H9 (cell line): ENCODE data around the gene AKNA. TPM values are rescaled to one million over a fixed set of nuclear protein-coding genes. Genes with fewer than 3 reads are reported as not detected.

ENCODE experiments used
- DNase-seq: peaks from one replicate; pipeline ENCODE4 v3.0.0-alpha.2; 2017
- H2AFZ ChIP-seq: one replicate; pipeline ENCODE4 v1.6.1; 2013; ENCODE audit warnings: mild to moderate bottlenecking, low read length, control low read depth, moderate library complexity
- H2AK5ac ChIP-seq: 2 replicates; pipeline ENCODE4 v1.6.1; 2013; ENCODE audit warnings: low read length, control low read depth, mixed read lengths; ENCODE audit not compliant: insufficient read length
- H2BK120ac ChIP-seq: one replicate; pipeline ENCODE4 v1.6.1; 2013; ENCODE audit warnings: low read depth, mild to moderate bottlenecking, low read length, control low read depth, inconsistent platforms; ENCODE audit not compliant: poor library complexity, severe bottlenecking
- H2BK12ac ChIP-seq: 2 replicates; pipeline ENCODE4 v1.6.1; 2013; ENCODE audit warnings: low read length, control low read depth, mixed read lengths, low read depth; ENCODE audit not compliant: insufficient read length
- H2BK15ac ChIP-seq: 2 replicates; pipeline ENCODE4 v1.6.1; 2013; ENCODE audit warnings: low read depth, low read length, control low read depth
- H2BK20ac ChIP-seq: one replicate; pipeline ENCODE4 v1.6.1; 2013; ENCODE audit warnings: low read depth, mild to moderate bottlenecking, low read length, control low read depth, inconsistent platforms; ENCODE audit not compliant: poor library complexity, severe bottlenecking
- H2BK5ac ChIP-seq: 2 replicates; pipeline ENCODE4 v1.6.1; 2013; ENCODE audit warnings: low read length, control low read depth, mixed read lengths; ENCODE audit not compliant: insufficient read length
- H3K14ac ChIP-seq: 2 replicates; pipeline ENCODE4 v1.6.1; 2013; ENCODE audit warnings: low read length, control low read depth; ENCODE audit not compliant: insufficient read depth
- H3K18ac ChIP-seq: 2 replicates; pipeline ENCODE4 v1.6.1; 2013; ENCODE audit warnings: low read depth, mild to moderate bottlenecking, mixed read lengths, low read length, control low read depth; ENCODE audit not compliant: insufficient read length
- H3K23ac ChIP-seq: 2 replicates; pipeline ENCODE4 v1.6.1; 2013; ENCODE audit warnings: low read length, control low read depth, mixed read lengths, low read depth; ENCODE audit not compliant: insufficient read length
- H3K23me2 ChIP-seq: 2 replicates; pipeline ENCODE4 v1.6.1; 2013; ENCODE audit warnings: low read depth, mild to moderate bottlenecking, mixed read lengths, low read length, control low read depth; ENCODE audit not compliant: insufficient read length, poor library complexity, severe bottlenecking
- H3K27ac ChIP-seq: 2 replicates; pipeline ENCODE4 v1.5.1; 2013; ENCODE audit warnings: low read length, control low read depth, mixed read lengths, low read depth; ENCODE audit not compliant: insufficient read length
- H3K27me3 ChIP-seq: 2 replicates; pipeline ENCODE4 v1.6.1; 2013; ENCODE audit warnings: low read length, control low read depth, inconsistent platforms; ENCODE audit not compliant: insufficient read depth
- H3K4ac ChIP-seq: 2 replicates; pipeline ENCODE4 v1.6.1; 2013; ENCODE audit warnings: low read depth, mild to moderate bottlenecking, control low read depth, inconsistent platforms, low read length, moderate library complexity
- H3K4me1 ChIP-seq: 2 replicates; pipeline ENCODE4 v1.6.1; 2013; ENCODE audit warnings: low read length, control low read depth, inconsistent platforms; ENCODE audit not compliant: insufficient read depth
- H3K4me2 ChIP-seq: 2 replicates; pipeline ENCODE4 v1.6.1; 2013; ENCODE audit warnings: low read length, control low read depth, mixed read lengths; ENCODE audit not compliant: insufficient read length, insufficient read depth
- H3K56ac ChIP-seq: 2 replicates; pipeline ENCODE4 v1.6.1; 2013; ENCODE audit warnings: low read depth, mild to moderate bottlenecking, mixed read lengths, low read length, control low read depth; ENCODE audit not compliant: insufficient read length
- H3K79me1 ChIP-seq: 2 replicates; pipeline ENCODE4 v1.6.1; 2013; ENCODE audit warnings: low read depth, mild to moderate bottlenecking, moderate library complexity, low read length, control low read depth, inconsistent platforms; ENCODE audit not compliant: insufficient read depth, poor library complexity, severe bottlenecking
- H3K79me2 ChIP-seq: 2 replicates; pipeline ENCODE4 v1.6.1; 2013; ENCODE audit warnings: low read length, control low read depth, inconsistent platforms; ENCODE audit not compliant: insufficient read depth
- H3K9ac ChIP-seq: 2 replicates; pipeline ENCODE4 v1.6.1; 2013; ENCODE audit warnings: low read length, control low read depth, mixed read lengths; ENCODE audit not compliant: insufficient read length; ENCODE audit errors: extremely low read depth
- H3K9me3 ChIP-seq: one replicate; pipeline ENCODE4 v1.6.1; 2013; ENCODE audit warnings: low read depth, low read length, inconsistent platforms; ENCODE audit not compliant: control insufficient read depth
- H3T11ph ChIP-seq: one replicate; pipeline ENCODE4 v1.6.1; 2013; ENCODE audit warnings: mild to moderate bottlenecking, low read length, control low read depth, inconsistent platforms
- H4K20me1 ChIP-seq: one replicate; pipeline ENCODE4 v1.6.1; 2013; ENCODE audit not compliant: control insufficient read depth, insufficient read length, insufficient read depth
- H4K5ac ChIP-seq: 2 replicates; pipeline ENCODE4 v1.6.1; 2013; ENCODE audit warnings: low read depth, mild to moderate bottlenecking, mixed read lengths, low read length, control low read depth; ENCODE audit not compliant: insufficient read length
- H4K8ac ChIP-seq: replicated peaks from 2 replicates; pipeline ENCODE4 v1.6.1; 2013; ENCODE audit warnings: low read length, control low read depth, mixed read lengths, low read depth; ENCODE audit not compliant: insufficient read length
- H4K91ac ChIP-seq: 2 replicates; pipeline ENCODE4 v1.6.1; 2013; ENCODE audit warnings: low read depth, mild to moderate bottlenecking, moderate library complexity, mixed read lengths, low read length, control low read depth; ENCODE audit not compliant: insufficient read length
- H3K27ac Mint-ChIP-seq, 3 experiments: 2 replicates in 2 of 3; 3 replicates in 1 of 3; pipeline ENCODE4 v1.8.0; 2020 to 2021; ENCODE audit warnings: mixed read lengths in 3 of 3, mild to moderate bottlenecking in 1 of 3, moderate library complexity in 1 of 3
- H3K27me3 Mint-ChIP-seq: 2 replicates; pipeline ENCODE4 v1.8.0; 2021; ENCODE audit warnings: low read depth, mild to moderate bottlenecking, moderate library complexity, mixed read lengths
- H3K36me3 Mint-ChIP-seq, 3 experiments: 2 replicates in 2 of 3; 3 replicates in 1 of 3; pipeline ENCODE4 v1.8.0; 2020 to 2021; ENCODE audit warnings: low read depth in 3 of 3, mixed read lengths in 3 of 3; ENCODE audit not compliant: insufficient read depth in 1 of 3
- H3K4me1 Mint-ChIP-seq, 2 experiments: 2 replicates each; pipeline ENCODE4 v1.8.0; 2020; ENCODE audit warnings: mixed read lengths in 2 of 2
- H3K4me3 Mint-ChIP-seq, 2 experiments: 2 replicates in 1 of 2; 3 replicates in 1 of 2; pipeline ENCODE4 v1.8.0; 2020 to 2021; ENCODE audit warnings: mild to moderate bottlenecking in 2 of 2, mixed read lengths in 2 of 2, moderate library complexity in 1 of 2
- H3K9me3 Mint-ChIP-seq, 2 experiments: 2 replicates in 1 of 2; 3 replicates in 1 of 2; pipeline ENCODE4 v1.8.0; 2020; ENCODE audit warnings: mild to moderate bottlenecking in 2 of 2, mixed read lengths in 2 of 2, moderate library complexity in 1 of 2
- CTCF ChIP-seq: fragments of 200-600 bp; sonication (generic); conservative IDR thresholded peaks from 3 replicates; pipeline ENCODE4 v1.8.0; 2021; ENCODE audit warnings: antibody characterized with exemption, mild to moderate bottlenecking
- WGBS: extraction: QIAGEN DNeasy Blood & Tissue Kit; methylation state at CpG from one replicate; pipeline ENCODE4 v1.1.7; 2013; ENCODE audit warnings: missing lambda C conversion rate, low lambda C conversion rate, mixed read lengths; ENCODE audit not compliant: insufficient read length; ENCODE audit errors: extremely low coverage; 5-methylcytosine and 5-hydroxymethylcytosine counted together
- total RNA-seq: library from RNA; stranded (reverse); gene quantifications from 2 replicates; pipeline ENCODE4 v1.2.1, GENCODE V29; 2021

The AKNA gene
- total RNA-seq, 1 experiment from 2014 or later, result 19.7 TPM

GRCh38 chr9:114362394-114362793 is 25.4 kb downstream of the AKNA start:
- Histone ChIP-seq H2AFZ (no peak overlapping the region), H3K23ac (no peak overlapping the region), H2BK12ac (no peak overlapping the region), H3K56ac (no peak overlapping the region), H3K27ac (no peak overlapping the region), H2BK15ac (no peak overlapping the region), H3K79me1 (no peaks in the 10 kb centered on the region), H3K79me2 (no peaks in the 10 kb centered on the region), H3K18ac (no peak overlapping the region), H4K20me1 (no peaks in the 10 kb centered on the region), H3K9me3 (no peaks in the 10 kb centered on the region), H2BK20ac (no peak overlapping the region), H2BK5ac (no peak overlapping the region), H4K5ac (no peak overlapping the region), H2BK120ac (no peak overlapping the region), H3K23me2 (no peaks in the 10 kb centered on the region), H3T11ph (no peak overlapping the region), H3K4me2 (no peak overlapping the region), H4K91ac (no peak overlapping the region), H3K4ac (no peak overlapping the region), H4K8ac (no peak overlapping the region), H2AK5ac (no peak overlapping the region), H3K14ac (no peak overlapping the region), H3K4me1 (no peaks in the 10 kb centered on the region), H3K9ac (no peak overlapping the region), H3K27me3 (no peaks in the 10 kb centered on the region)
- Mint-ChIP-seq H3K4me1 (no peaks in the 10 kb centered on the region; a peak in 1 of 4 replicates), H3K9me3 (no peaks in the 10 kb centered on the region), H3K27ac (peak overlapping the region in 1 of 3 experiments; percentile 28; a peak in 1 of 7 replicates), H3K27me3 (no peaks in the 10 kb centered on the region), H3K4me3 (no peak overlapping the region; a peak in 1 of 5 replicates), H3K36me3 (peaks cover 48 to 65% (median 64%) of the 10 kb centered on the region in 3 experiments)
- WGBS, result no CpG with 5 or more reads among the region's 12 CpGs
- no peak for DNase-seq
- no peak for TF ChIP-seq CTCF
